GM12873 (cell line): ENCODE data around the gene DRC7.

Experiments
- TF ChIP-seq, protein P1 (sequence below): IDR thresholded peaks from 2 replicates; pipeline ENCODE4 v1.5.1; 2012; ENCODE audit warnings: low read depth, mild to moderate bottlenecking, moderate library complexity, low read length, control low read depth; ENCODE audit not compliant: insufficient read depth; ENCODE audit errors: missing control alignments

DRC7 gene

GRCh38 chr16:57680842-57681375 is 13.7 kb upstream of the DRC7 start:
- TF ChIP-seq, protein P1, sequence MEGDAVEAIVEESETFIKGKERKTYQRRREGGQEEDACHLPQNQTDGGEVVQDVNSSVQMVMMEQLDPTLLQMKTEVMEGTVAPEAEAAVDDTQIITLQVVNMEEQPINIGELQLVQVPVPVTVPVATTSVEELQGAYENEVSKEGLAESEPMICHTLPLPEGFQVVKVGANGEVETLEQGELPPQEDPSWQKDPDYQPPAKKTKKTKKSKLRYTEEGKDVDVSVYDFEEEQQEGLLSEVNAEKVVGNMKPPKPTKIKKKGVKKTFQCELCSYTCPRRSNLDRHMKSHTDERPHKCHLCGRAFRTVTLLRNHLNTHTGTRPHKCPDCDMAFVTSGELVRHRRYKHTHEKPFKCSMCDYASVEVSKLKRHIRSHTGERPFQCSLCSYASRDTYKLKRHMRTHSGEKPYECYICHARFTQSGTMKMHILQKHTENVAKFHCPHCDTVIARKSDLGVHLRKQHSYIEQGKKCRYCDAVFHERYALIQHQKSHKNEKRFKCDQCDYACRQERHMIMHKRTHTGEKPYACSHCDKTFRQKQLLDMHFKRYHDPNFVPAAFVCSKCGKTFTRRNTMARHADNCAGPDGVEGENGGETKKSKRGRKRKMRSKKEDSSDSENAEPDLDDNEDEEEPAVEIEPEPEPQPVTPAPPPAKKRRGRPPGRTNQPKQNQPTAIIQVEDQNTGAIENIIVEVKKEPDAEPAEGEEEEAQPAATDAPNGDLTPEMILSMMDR, result no peak

DNA sequence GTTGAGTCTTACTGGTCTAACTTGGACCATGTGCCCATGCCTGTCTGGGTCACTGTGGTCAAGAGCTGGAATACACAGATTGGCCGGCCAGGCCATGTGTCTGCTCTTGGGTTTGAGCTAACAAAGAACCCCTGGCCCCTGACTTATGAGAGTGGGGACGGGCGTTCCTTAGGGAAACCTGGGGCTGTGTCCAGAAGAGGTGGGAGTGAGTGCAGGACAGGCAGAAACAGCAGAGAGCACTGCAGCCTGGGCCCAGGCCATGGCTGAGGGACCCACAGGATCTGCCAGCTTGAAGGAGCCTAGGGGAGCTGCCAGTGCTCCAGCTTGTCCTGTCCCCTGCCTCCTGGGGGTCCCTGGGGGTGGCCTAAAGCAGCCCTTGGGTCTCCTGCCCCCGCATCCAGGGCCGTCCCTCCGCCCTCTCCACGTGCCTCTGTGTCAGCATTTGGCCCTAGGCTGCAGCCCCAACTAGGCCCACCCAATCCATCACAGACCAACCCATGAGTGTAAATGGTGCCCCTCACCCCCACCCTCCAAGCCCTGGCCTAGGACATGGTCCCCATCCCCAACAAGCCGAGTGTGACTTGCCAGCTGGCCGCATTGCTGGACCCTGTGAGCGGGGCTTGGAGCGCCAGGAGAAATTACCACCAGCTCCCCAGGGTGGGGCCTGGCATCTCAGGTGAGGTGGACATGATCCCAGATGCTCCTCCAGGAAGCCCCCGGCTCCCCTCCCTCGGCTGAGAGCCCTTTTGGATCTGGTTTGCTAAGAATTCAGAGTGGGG is 12.5 kb upstream of the DRC7 start:
- TF ChIP-seq, protein P1, result no peak

- TF ChIP-seq, protein P1, result no peak
Measured at GRCh38 chr16:57682809-57683635, 11.6 kb upstream of the DRC7 start.

DNA sequence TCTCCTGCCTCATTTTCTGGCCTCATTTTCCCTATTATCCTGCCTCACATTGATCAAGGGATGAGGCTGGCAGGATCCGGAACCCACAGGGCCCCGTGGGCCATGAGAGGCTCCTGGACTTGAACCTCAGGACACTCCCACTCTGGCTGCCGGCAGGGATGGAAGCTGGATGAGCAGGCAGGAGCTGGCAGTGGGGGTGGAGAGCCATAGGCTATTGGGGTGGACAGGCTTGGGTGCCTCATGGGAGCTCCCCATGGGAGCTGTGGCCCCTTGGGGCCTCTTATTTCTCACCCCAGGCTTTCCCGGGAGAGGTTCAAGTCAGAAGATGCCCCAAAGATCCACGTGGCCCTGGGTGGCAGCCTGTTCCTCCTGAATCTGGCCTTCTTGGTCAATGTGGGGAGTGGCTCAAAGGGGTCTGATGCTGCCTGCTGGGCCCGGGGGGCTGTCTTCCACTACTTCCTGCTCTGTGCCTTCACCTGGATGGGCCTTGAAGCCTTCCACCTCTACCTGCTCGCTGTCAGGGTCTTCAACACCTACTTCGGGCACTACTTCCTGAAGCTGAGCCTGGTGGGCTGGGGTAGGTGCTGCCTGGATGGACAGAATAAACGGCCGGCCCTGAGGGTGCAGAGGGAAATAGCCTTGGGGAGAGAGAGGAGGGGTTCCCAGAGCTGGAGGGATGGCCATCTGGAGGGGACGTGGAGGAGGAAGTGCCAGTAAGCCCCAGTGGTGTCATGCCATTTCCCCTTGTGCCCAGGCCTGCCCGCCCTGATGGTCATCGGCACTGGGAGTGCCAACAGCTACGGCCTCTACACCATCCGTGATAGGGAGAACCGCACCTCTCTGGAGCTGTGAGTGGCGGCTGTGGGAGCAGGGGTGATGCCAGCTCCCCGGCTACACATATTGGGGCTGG is 10.7 kb upstream of the DRC7 start:
- TF ChIP-seq, protein P1, result no peak

DNA sequence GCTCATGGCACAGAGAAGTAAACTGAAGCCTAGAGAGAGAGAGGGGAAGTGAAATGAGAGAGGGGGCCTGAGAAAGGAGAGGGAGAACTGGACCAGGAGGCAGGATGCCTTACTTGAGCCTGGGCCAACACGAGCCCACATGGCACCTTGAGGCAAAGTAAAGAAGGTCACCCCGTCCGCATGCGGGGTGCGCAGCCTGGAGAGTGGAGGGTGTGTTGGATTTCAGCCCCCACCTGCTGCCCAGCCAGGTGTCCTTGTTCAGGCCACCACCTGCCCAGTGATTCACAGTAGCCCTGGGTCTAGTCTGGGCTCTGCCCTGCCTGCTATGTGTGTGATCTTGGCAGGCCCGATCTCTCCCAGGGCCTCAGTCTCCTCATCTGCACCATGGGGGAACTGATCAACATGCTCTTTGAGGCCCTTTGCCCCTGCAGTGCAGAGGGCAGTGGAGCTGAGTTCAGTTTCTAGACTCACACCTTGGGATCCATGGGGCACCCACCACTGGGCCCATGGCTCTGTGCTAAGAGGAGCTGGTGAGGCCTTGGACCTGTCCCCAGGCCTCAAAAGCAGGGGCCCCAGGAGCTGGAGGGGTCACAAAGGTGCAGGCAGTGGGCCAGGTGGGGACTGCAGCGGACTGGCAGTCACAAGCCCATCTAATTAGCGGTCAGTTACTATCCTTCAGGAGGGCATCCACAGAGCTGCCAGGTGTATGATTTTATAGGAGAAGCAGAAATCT is 9.8 kb upstream of the DRC7 start:
- TF ChIP-seq, protein P1, result no peak

GRCh38 chr16:57685633-57686032 is 9.0 kb upstream of the DRC7 start:
- TF ChIP-seq, protein P1, result no peak
